IMR-90 (cell line): ENCODE data around the gene CYRIA.

Source experiments
- BHLHE40 ChIP-seq: fragments of 150-350 bp; IDR thresholded peaks from 2 replicates; pipeline ENCODE4 v1.6.1; 2016; ENCODE audit warnings: mild to moderate bottlenecking, low read depth, low read length
- CEBPB ChIP-seq: IDR thresholded peaks from 2 replicates; pipeline ENCODE4 v1.6.1; 2012; ENCODE audit warnings: low read depth, low read length, improper control_type of control experiment
- CHD1 ChIP-seq: IDR thresholded peaks from 2 replicates; pipeline ENCODE4 v1.6.1; 2012; ENCODE audit warnings: low read depth, low read length, improper control_type of control experiment
- CTCF ChIP-seq: conservative IDR thresholded peaks from 2 replicates; pipeline ENCODE4 v1.5.1; 2012; ENCODE audit warnings: mild to moderate bottlenecking, low read depth, low read length, improper control_type of control experiment
- FOS ChIP-seq: fragments of 150-350 bp; IDR thresholded peaks from 2 replicates; pipeline ENCODE4 v1.6.1; 2016; ENCODE audit warnings: low read depth, low read length
- MAFK ChIP-seq: IDR thresholded peaks from 2 replicates; pipeline ENCODE4 v1.6.1; 2012; ENCODE audit warnings: low read depth, low read length, improper control_type of control experiment
- MAZ ChIP-seq: IDR thresholded peaks from 2 replicates; pipeline ENCODE4 v1.6.1; 2012; ENCODE audit warnings: low read depth, mild to moderate bottlenecking, low read length, improper control_type of control experiment, moderate library complexity, borderline replicate concordance
- MXI1 ChIP-seq: IDR thresholded peaks from 2 replicates; pipeline ENCODE4 v1.6.1; 2012; ENCODE audit warnings: low read depth, mild to moderate bottlenecking, low read length, moderate library complexity, borderline replicate concordance
- NFE2L2 ChIP-seq: fragments of 150-350 bp; IDR thresholded peaks from 2 replicates; pipeline ENCODE4 v1.6.1; 2016; ENCODE audit warnings: low read depth, mild to moderate bottlenecking, low read length
- POLR2A ChIP-seq: IDR thresholded peaks from 2 replicates; pipeline ENCODE4 v1.6.1; 2012; ENCODE audit warnings: mild to moderate bottlenecking, low read depth, low read length
- RCOR1 ChIP-seq: IDR thresholded peaks from 2 replicates; pipeline ENCODE4 v1.6.1; 2012; ENCODE audit warnings: mild to moderate bottlenecking, low read length, improper control_type of control experiment; ENCODE audit not compliant: insufficient replicate concordance
- RFX5 ChIP-seq: IDR thresholded peaks from 2 replicates; pipeline ENCODE4 v1.8.0; 2012; ENCODE audit warnings: low read depth, mild to moderate bottlenecking, low read length, moderate library complexity
- SMC3 ChIP-seq: fragments of 150-350 bp; IDR thresholded peaks from 2 replicates; pipeline ENCODE4 v1.6.1; 2016; ENCODE audit warnings: low read depth, mild to moderate bottlenecking, antibody characterized with exemption, low read length, moderate library complexity
- TF ChIP-seq, protein P1 (sequence below): fragments of 150-350 bp; IDR thresholded peaks from 2 replicates; pipeline ENCODE4 v1.6.1; 2017; ENCODE audit warnings: mild to moderate bottlenecking, antibody characterized with exemption, low read length, low read depth

GRCh38 chr2:16629044-16629443 is 36.6 kb downstream of the CYRIA start:
- TF ChIP-seq CTCF: no peak
- TF ChIP-seq CHD1: no peak
- no peak for TF ChIP-seq CEBPB
- no peak for TF ChIP-seq POLR2A
- TF ChIP-seq MAZ: no peak
- TF ChIP-seq RCOR1: no peak
- no peak for TF ChIP-seq BHLHE40
- TF ChIP-seq, protein P1, sequence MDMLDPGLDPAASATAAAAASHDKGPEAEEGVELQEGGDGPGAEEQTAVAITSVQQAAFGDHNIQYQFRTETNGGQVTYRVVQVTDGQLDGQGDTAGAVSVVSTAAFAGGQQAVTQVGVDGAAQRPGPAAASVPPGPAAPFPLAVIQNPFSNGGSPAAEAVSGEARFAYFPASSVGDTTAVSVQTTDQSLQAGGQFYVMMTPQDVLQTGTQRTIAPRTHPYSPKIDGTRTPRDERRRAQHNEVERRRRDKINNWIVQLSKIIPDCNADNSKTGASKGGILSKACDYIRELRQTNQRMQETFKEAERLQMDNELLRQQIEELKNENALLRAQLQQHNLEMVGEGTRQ: no peak
- TF ChIP-seq MXI1: no peak
- no peak for TF ChIP-seq NFE2L2
- TF ChIP-seq MAFK: no peak
- TF ChIP-seq SMC3: no peak
- no peak for TF ChIP-seq FOS
- TF ChIP-seq RFX5: no peak
